Heart right ventricle (tissue), 16 donors: ENCODE data around the gene PTP4A2. TPM values are rescaled to one million over a fixed set of nuclear protein-coding genes. Genes with fewer than 3 reads are reported as not detected.

ENCODE experiments used
- ATAC-seq, 8 donors: fragments of 200-7000 bp; cut with Tn5 transposase; one replicate each; pipeline ENCODE4 v1.9.1; 2020; ENCODE audit warnings: mild to moderate bottlenecking in 8 of 8, moderate library complexity in 8 of 8, moderate number of reproducible peaks in 1 of 8
- DNase-seq, 2 donors: peaks; one replicate each; pipeline ENCODE4 v3.0.0-alpha.2; 2020
- H3K27ac ChIP-seq, 10 donors: fragments of 200-600 bp; sonication (generic) in 2 of 10; one replicate each; pipeline versions ENCODE4 v1.5.0 to v1.8.0; 2020 to 2022; ENCODE audit warnings: mild to moderate bottlenecking in 3 of 10
- H3K27me3 ChIP-seq, 7 donors: fragments of 200-600 bp; one replicate each; pipeline ENCODE4 v1.8.0; 2021 to 2022; ENCODE audit warnings: mild to moderate bottlenecking in 2 of 7
- H3K36me3 ChIP-seq, 9 donors: fragments of 200-600 bp; sonication (generic) in 1 of 9; one replicate each; pipeline versions ENCODE4 v1.5.0 to v1.8.0; 2020 to 2022; ENCODE audit warnings: mild to moderate bottlenecking in 2 of 9
- H3K4me1 ChIP-seq, 9 donors: fragments of 200-600 bp; sonication (generic) in 1 of 9; one replicate each; pipeline versions ENCODE4 v1.5.0 to v1.8.0; 2020 to 2022; ENCODE audit warnings: mild to moderate bottlenecking in 4 of 9
- H3K4me3 ChIP-seq, 10 donors: fragments of 200-600 bp; sonication (generic) in 2 of 10; one replicate each; pipeline versions ENCODE4 v1.5.0 to v1.8.0; 2020 to 2022; ENCODE audit warnings: mild to moderate bottlenecking in 7 of 10, moderate library complexity in 2 of 10
- H3K9me3 ChIP-seq, 11 donors: fragments of 200-600 bp in 10 of 11; sonication (generic) in 2 of 11; one replicate each; pipeline versions ENCODE4 v1.5.0 to v1.8.0; 2013 to 2022; ENCODE audit warnings: mild to moderate bottlenecking in 2 of 11, control low read depth in 1 of 11, moderate library complexity in 1 of 11
- CTCF ChIP-seq, 9 donors: fragments of 200-600 bp; sonication (generic) in 2 of 9; IDR thresholded peaks; one replicate each; pipeline versions ENCODE4 v1.5.0 to v1.8.0; 2021 to 2022; ENCODE audit warnings: antibody characterized with exemption in 9 of 9, mild to moderate bottlenecking in 5 of 9, moderate library complexity in 1 of 9
- WGBS, 2 donors: extraction: QIAGEN DNeasy Blood & Tissue Kit; methylation state at CpG; one replicate each; pipeline ENCODE4 v1.1.7; 2013; ENCODE audit warnings: inconsistent platforms in 1 of 2; 5-methylcytosine and 5-hydroxymethylcytosine counted together
- intact Hi-C, 10 donors: fragments of 100-400 bp; cut with DNase I; formaldehyde crosslinking; loops; one replicate each; pipeline versions ENCODE4 v1.11.1 to v1.14.2; 2022
- polyA plus RNA-seq, 2 donors: library from polyadenylated mRNA; stranded (reverse); fragments of 200-250 nt; gene quantifications; one replicate each; pipeline ENCODE4 v1.2.3, GENCODE V29; 2013
- total RNA-seq, 10 donors: library from RNA; stranded (reverse); fragmentation: NEBNext Ultra II Directional in 3 of 10; extraction: Animal tissue kit (Norgen Biotek cat#: 25700) in 3 of 10; gene quantifications; one replicate each; pipeline versions ENCODE4 v1.2.1 to v1.2.4, GENCODE V29; 2021 to 2023
- donor health status: Arrhythmogenic right ventricular cardiomyopathy.
- donor health status: ischemic (EF 13 %, LVEDD 7.1; RV severe dilation, severe dysfunction).
- donor health status: healthy with polysubstance abuse.
- donor health status: DM: no; HTN: yes; CAD: no.
- donor health status: DM: no; HTN: no; CAD: no.
- donor health status: ischemic (EF 25% LVEDD 6.9; RV normal size, moderate dysfunction).
- donor health status: ischemic (EF 25% LVEDD 5.7; RV mildly dilated, moderate dysfunction).
- donor health status: healthy.
- donor health status: DM: yes; HTN: yes; CAD: no.
- donor health status: Ischemic cardiomyopathy.
- donor health status: ischemic (EF 35%, LVEDD 5.7; RV mildly dilated, moderate dysfunction).
- donor health status: nonischemic (EF 11% LVEDD 7.7; RV severe dilation, severe dysfunction).
- donor health status: DM: yes; HTN: yes; CAD: no.
- donor health status: PGD.
- donor health status: ischemic (EF 29% LVEDD 5.4; RV normal size, mild dysfunction).
- donor health status: nonischemic (EF 23%, LVEDD 6.1; RV moderate dilation, normal function).

Gene PTP4A2
- total and polyA plus RNA-seq, 12 donors = 49.5 to 506 (median 223) TPM

DNA sequence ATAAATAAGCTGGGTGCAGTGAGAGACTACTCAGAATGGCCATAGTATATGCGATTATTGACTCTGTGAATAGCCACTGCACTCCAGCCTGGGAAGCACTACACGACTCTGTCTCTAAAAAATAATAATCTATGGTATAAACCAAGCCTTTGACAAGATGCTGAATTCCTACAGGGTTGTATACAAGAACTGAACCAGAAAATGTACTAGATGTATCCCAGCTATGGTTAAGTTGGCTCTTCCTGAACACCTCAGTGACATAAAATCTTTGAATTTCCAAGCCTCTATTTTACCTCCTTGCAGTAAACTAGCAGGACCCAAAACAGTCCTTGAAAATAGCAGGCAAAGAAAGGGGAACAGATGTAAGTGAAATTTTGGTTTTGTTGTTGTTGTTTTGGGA is 32.5 kb downstream of the PTP4A2 start:
- intact Hi-C loops = no loop called here
- Histone ChIP-seq H3K4me3 (no peak overlapping the region), H3K27me3 (no peaks in the 10 kb centered on the region), H3K36me3 (peaks cover 0 to 58% (median 27%) of the 10 kb centered on the region in 9 donors), H3K27ac (no peak overlapping the region), H3K4me1 (peaks cover 0 to 35% (median under 1%) of the 10 kb centered on the region in 9 donors), H3K9me3 (peaks cover 0 to 6% (median 0%) of the 10 kb centered on the region in 11 donors)
- DNase-seq (no peak), ATAC-seq (no peak)
- WGBS, 2 donors = 91 to 92% methylated on average over 2 of the region's 2 CpGs
- TF ChIP-seq CTCF (IDR thresholded peaks at IDR 0.05) = no peak

- DNase-seq = no peak
- ATAC-seq = peak in 2 of 8 donors; percentile 7 to 35
- Histone ChIP-seq H3K27me3 (no peaks in the 10 kb centered on the region), H3K4me1 (peaks cover 0 to 30% (median 0%) of the 10 kb centered on the region in 9 donors), H3K9me3 (peaks cover 0 to 6% (median 0%) of the 10 kb centered on the region in 11 donors), H3K27ac (peak overlapping the region in 1 of 10 donors; percentile 63), H3K36me3 (peaks cover 0 to 52% (median 27%) of the 10 kb centered on the region in 9 donors), H3K4me3 (no peak overlapping the region)
- intact Hi-C loops = no loop called here
- no peak for TF ChIP-seq CTCF (IDR thresholded peaks at IDR 0.05)
- 90 to 91% methylated on average over 6 of the region's 6 CpGs for WGBS, 2 donors
Observed at GRCh38 chr1:31905093-31905509, 33.1 kb downstream of the PTP4A2 start.

DNA sequence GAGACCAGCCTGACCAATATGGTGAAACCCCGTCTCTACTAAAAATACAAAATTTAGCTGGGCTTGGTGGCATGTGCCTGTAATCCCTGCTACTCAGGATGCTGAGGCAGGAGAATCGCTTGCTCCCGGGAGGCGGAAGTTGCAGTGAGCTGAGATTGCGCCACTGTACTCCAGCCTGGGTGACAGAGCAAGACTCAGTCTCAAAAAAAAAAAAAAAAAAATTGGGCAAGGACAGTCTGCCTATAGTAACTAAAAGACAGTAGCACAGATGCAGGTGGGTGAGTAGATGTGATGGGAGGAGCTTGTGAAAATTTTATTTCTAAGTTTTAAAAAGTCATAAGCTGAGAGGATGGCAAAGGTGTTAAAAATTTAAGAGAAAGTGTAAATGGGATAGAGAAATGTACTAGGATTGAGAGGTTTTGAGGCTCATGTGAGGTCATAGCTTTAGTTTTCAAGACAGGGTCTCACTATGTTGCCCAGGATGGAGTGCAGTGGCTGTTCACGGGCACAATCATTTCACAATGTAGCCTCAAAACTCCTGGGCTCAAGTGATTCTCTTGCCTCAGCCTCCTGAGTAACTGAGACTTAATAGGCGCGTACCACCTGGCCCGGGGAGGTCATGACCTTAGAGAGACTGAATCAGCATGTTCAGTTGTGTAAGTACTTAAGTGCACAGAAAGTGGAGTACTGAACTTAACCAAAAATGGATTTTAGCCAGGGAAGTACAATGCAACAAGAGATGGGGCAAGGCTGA is 33.7 kb downstream of the PTP4A2 start:
- H3K4me1 ChIP-seq = peaks cover 0 to 27% (median 0%) of the 10 kb centered on the region in 9 donors
- intact Hi-C loops = no loop called here
- DNase-seq = no peak
- H3K4me3 ChIP-seq = no peak overlapping the region
- no peak for TF ChIP-seq CTCF (IDR thresholded peaks at IDR 0.05)
- peaks cover 0 to 6% (median 0%) of the 10 kb centered on the region in 11 donors for H3K9me3 ChIP-seq
- H3K27ac ChIP-seq = peak overlapping the region in 1 of 10 donors; percentile 63
- ATAC-seq = peak in 5 of 8 donors; percentile 17 to 54 (median 43)
- no peaks in the 10 kb centered on the region for H3K27me3 ChIP-seq
- 86 to 92% methylated on average over 9 of the region's 9 CpGs for WGBS, 2 donors
- peaks cover 0 to 46% (median 23%) of the 10 kb centered on the region in 9 donors for H3K36me3 ChIP-seq

- DNase-seq (no peak), ATAC-seq (no peak)
Observed at GRCh38 chr1:31902510-31902860, 35.7 kb downstream of the PTP4A2 start.

More at GRCh38 chr1:31902510-31902860, 35.7 kb downstream of the PTP4A2 start:
- WGBS, 2 donors = 97% methylated on average over 5 of the region's 5 CpGs
- H3K4me1 ChIP-seq = peaks cover 0 to 27% (median 0%) of the 10 kb centered on the region in 9 donors
- peaks cover 0 to 6% (median 0%) of the 10 kb centered on the region in 11 donors for H3K9me3 ChIP-seq
- no peak for TF ChIP-seq CTCF (IDR thresholded peaks at IDR 0.05)
- intact Hi-C loops = no loop called here
- no peaks in the 10 kb centered on the region for H3K27me3 ChIP-seq
- no peak overlapping the region for H3K27ac ChIP-seq
- peaks cover 0 to 26% (median 8%) of the 10 kb centered on the region in 9 donors for H3K36me3 ChIP-seq
- no peak overlapping the region for H3K4me3 ChIP-seq
